ENCODE measurements around the gene AMN1. TPM values are rescaled to one million over a fixed set of nuclear protein-coding genes. Genes with fewer than 3 reads are reported as not detected.
A peak's percentile ranks its signal among the peaks of the same experiment; 100 is the strongest.

The AMN1 gene
- total RNA-seq, 2 experiments from 2014 or later = 12.6 to 20.1 TPM

DNA sequence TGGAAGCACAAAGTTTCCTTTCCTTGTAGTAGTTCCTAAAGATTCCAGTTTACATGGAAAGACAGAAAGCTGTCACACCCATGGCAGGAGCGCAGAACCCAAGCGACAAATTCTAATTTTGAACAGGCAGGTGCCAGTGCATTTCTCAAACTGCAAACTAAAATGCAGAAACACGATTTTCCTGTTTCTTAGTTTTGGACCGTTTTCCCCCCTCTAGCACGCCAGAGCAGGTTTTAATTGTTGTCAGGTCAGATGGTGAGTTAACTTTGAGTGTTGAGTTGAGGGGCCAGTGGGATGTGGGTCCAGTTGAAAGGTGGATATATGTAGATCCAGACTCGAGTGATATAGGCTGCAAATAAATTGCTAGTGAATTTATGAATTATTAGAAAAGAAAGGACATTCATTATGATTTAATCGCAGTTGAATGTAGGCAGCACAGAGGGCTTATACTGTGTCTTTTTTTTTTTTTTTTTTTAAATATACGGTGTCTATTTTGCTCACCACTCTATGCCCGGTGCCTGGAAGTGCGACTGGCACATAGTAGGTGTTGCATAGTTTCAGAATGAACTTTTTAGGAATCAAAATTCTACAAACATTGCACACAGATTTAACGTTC, 70.2 kb downstream of the AMN1 start:
- Histone ChIP-seq H3K27ac (ENCODE audit: low read depth, low read length, poor library complexity, severe bottlenecking) (peak overlapping the region; percentile 86), H3K4me1 (ENCODE audit: insufficient read depth, low read length, poor library complexity, severe bottlenecking) (peaks cover 20% of the 10 kb centered on the region), H3K4me2 (ENCODE audit: low read length) (peak overlapping the region; percentile 68), H3K4me3 (ENCODE audit: low read depth, low read length, poor library complexity, severe bottlenecking) (peak overlapping the region; percentile 86), H4K20me1 (ENCODE audit: insufficient read depth, low read length) (no peaks in the 10 kb centered on the region), H3K9me3 (ENCODE audit: low read length) (no peaks in the 10 kb centered on the region; the same call in 1 of the 2 replicates), H3K9me2 (ENCODE audit: insufficient read depth, low read length) (no peaks in the 10 kb centered on the region), H2AFZ (ENCODE audit: low read length) (peak overlapping the region; percentile 91), H3K36me3 (ENCODE audit: insufficient read depth, low read length) (no peaks in the 10 kb centered on the region; the same call in 1 of the 2 replicates), H3K79me2 (ENCODE audit: insufficient read depth, low read depth, low read length) (no peaks in the 10 kb centered on the region)
- no peak for TF ChIP-seq EZH2phosphoT487 (IDR thresholded peaks at IDR 0.05; ENCODE audit: borderline replicate concordance, low read depth, low read length)
- TF ChIP-seq, protein P1, sequence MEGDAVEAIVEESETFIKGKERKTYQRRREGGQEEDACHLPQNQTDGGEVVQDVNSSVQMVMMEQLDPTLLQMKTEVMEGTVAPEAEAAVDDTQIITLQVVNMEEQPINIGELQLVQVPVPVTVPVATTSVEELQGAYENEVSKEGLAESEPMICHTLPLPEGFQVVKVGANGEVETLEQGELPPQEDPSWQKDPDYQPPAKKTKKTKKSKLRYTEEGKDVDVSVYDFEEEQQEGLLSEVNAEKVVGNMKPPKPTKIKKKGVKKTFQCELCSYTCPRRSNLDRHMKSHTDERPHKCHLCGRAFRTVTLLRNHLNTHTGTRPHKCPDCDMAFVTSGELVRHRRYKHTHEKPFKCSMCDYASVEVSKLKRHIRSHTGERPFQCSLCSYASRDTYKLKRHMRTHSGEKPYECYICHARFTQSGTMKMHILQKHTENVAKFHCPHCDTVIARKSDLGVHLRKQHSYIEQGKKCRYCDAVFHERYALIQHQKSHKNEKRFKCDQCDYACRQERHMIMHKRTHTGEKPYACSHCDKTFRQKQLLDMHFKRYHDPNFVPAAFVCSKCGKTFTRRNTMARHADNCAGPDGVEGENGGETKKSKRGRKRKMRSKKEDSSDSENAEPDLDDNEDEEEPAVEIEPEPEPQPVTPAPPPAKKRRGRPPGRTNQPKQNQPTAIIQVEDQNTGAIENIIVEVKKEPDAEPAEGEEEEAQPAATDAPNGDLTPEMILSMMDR (conservative IDR thresholded peaks at IDR 0.05; ENCODE audit: low read length) = no peak
- ChIA-PET CTCF (ENCODE audit: unreplicated experiment) (interaction anchor here (1.0 kb wide), 1 partner anchor 15 kb away, joined by 3 read pairs; no protein-coding TSS in a partner anchor), POLR2A (interaction anchor here (0.6 to 1.1 kb wide), 6 partner anchors 20 to 1304 kb away, joined by 3 to 5 read pairs (median 4); no protein-coding TSS in a partner anchor)
- no TSS peak for BruUV-seq (replicated peaks)
- intact Hi-C loops (cut with micrococcal nuclease; ENCODE audit: unreplicated experiment) = loop anchor here (1.0 to 10.0 kb wide), 8 partner anchors 70 to 796 kb away; partner anchors contain the start of gene FGD4
- DNase-seq (ENCODE audit: low spot score) = no peak

DNA sequence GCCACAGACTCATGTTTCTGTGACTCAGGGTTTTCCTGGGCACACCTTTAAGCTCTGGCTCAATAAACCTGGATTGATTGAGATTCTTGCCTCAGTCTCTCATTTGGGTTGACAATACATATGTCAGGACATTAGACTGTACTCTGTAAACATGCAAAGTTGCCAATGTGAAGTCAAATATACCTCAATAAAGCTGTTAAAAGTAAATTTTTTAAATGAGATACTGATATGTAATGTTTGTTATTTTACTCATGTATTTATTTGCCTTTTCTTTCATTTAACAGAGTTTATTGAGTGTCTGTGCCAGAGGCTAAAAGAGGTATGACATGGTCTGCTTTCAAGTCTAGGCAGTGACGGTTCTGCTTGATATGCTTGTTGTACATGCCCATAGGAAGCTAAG, 73.0 kb downstream of the AMN1 start:
- Histone ChIP-seq H3K4me2 (ENCODE audit: low read length) (no peak overlapping the region), H3K9me2 (ENCODE audit: insufficient read depth, low read length) (no peaks in the 10 kb centered on the region), H3K27ac (ENCODE audit: low read depth, low read length, poor library complexity, severe bottlenecking) (no peak overlapping the region), H3K36me3 (ENCODE audit: insufficient read depth, low read length) (no peaks in the 10 kb centered on the region), H3K4me3 (ENCODE audit: low read depth, low read length, poor library complexity, severe bottlenecking) (no peak overlapping the region), H2AFZ (ENCODE audit: low read length) (peak overlapping the region; percentile 30; the same call in 1 of the 2 replicates), H3K79me2 (ENCODE audit: insufficient read depth, low read depth, low read length) (no peaks in the 10 kb centered on the region), H3K9me3 (ENCODE audit: low read length) (no peaks in the 10 kb centered on the region; the same call in 1 of the 2 replicates), H3K4me1 (ENCODE audit: insufficient read depth, low read length, poor library complexity, severe bottlenecking) (peaks cover 31% of the 10 kb centered on the region), H4K20me1 (ENCODE audit: insufficient read depth, low read length) (no peaks in the 10 kb centered on the region)
- no peak for DNase-seq (ENCODE audit: low spot score)
- intact Hi-C loops (cut with micrococcal nuclease; ENCODE audit: unreplicated experiment) = loop anchor here (5.0 to 10.0 kb wide), 5 partner anchors 253 to 799 kb away; partner anchors contain the start of gene FGD4
- BruUV-seq (replicated peaks) = no TSS peak
- ChIA-PET POLR2A (interaction anchor here (0.6 to 0.7 kb wide), 2 partner anchors 284 to 402 kb away, joined by 3 read pairs; no protein-coding TSS in a partner anchor), CTCF (ENCODE audit: unreplicated experiment) (no interaction called here)
- TF ChIP-seq, protein P1 (conservative IDR thresholded peaks at IDR 0.05; ENCODE audit: low read length) = no peak
- no peak for TF ChIP-seq EZH2phosphoT487 (IDR thresholded peaks at IDR 0.05; ENCODE audit: borderline replicate concordance, low read depth, low read length)

DNA sequence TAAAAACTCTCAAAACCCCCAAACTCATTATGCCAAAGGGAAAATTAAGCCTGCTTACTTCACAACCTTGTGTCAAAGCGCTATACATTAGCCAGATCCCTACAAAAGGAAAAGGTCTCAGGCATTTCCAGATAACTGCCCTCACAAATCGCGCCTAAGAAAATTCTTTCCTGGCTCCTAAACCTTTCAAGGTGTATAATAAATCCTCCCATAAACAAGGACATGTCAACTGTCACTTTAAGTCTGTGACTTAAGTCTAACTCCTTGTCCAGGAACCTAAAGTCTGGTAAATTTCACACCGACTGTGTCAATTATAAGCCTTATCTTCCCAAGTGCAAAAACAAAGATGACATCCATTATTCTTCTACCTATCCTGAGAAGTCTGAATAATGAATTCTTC, 73.6 kb downstream of the AMN1 start:
- Histone ChIP-seq H3K27ac (ENCODE audit: low read depth, low read length, poor library complexity, severe bottlenecking) (no peak overlapping the region), H3K36me3 (ENCODE audit: insufficient read depth, low read length) (no peaks in the 10 kb centered on the region), H3K4me2 (ENCODE audit: low read length) (no peak overlapping the region), H3K9me2 (ENCODE audit: insufficient read depth, low read length) (no peaks in the 10 kb centered on the region), H3K79me2 (ENCODE audit: insufficient read depth, low read depth, low read length) (no peaks in the 10 kb centered on the region), H4K20me1 (ENCODE audit: insufficient read depth, low read length) (no peaks in the 10 kb centered on the region), H2AFZ (ENCODE audit: low read length) (no peak overlapping the region; the same call in 1 of the 2 replicates), H3K9me3 (ENCODE audit: low read length) (no peaks in the 10 kb centered on the region), H3K4me1 (ENCODE audit: insufficient read depth, low read length, poor library complexity, severe bottlenecking) (peaks cover 25% of the 10 kb centered on the region), H3K4me3 (ENCODE audit: low read depth, low read length, poor library complexity, severe bottlenecking) (no peak overlapping the region)
- TF ChIP-seq EZH2phosphoT487 (IDR thresholded peaks at IDR 0.05; ENCODE audit: borderline replicate concordance, low read depth, low read length) = no peak
- TF ChIP-seq, protein P1 (conservative IDR thresholded peaks at IDR 0.05; ENCODE audit: low read length) = no peak
- intact Hi-C loops (cut with micrococcal nuclease; ENCODE audit: unreplicated experiment) = loop anchor here (5.0 to 10.0 kb wide), 5 partner anchors 253 to 800 kb away; partner anchors contain the start of gene FGD4
- no TSS peak for BruUV-seq (replicated peaks)
- CTCF ChIA-PET (ENCODE audit: unreplicated experiment) = no interaction called here
- POLR2A ChIA-PET = no interaction called here
- no peak for DNase-seq (ENCODE audit: low spot score)
